CD4-positive, alpha-beta T cell treated with Interleukin-17A for 1 hour (primary cell): Measurements from ENCODE around the gene TRERF1.

Experiments
- DNase-seq: peaks from one replicate; pipeline ENCODE4 v3.0.0-alpha.2; 2020

The TRERF1 gene

GRCh38 chr6:42419490-42420280 lies 32.0 kb downstream of the TRERF1 start:
- no peak for DNase-seq

GRCh38 chr6:42418724-42419123 lies 33.0 kb downstream of the TRERF1 start:
- DNase-seq, result no peak

- DNase-seq, result peak; percentile 67
Observed at GRCh38 chr6:42417641-42418112, 34.0 kb downstream of the TRERF1 start.

DNA sequence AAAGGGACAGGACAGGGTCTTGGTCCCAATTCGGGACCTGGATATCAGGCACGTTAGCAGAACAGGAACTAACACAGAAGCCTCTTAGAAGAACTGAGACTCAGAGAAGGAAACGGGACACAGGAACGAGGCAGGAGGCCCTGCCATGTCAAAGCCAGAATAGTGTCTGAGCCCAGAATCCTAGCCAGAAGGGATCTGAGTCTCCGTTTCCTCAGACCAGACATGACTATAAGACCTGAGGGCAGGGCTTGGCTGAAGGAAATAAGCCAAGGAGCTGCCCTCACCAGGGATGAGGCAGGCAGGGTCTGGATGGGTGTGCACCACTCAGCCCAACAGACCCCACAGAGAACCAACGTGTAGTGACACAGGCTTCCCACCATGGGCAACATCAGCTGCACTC lies 40.3 kb downstream of the TRERF1 start:
- DNase-seq, result no peak

DNA sequence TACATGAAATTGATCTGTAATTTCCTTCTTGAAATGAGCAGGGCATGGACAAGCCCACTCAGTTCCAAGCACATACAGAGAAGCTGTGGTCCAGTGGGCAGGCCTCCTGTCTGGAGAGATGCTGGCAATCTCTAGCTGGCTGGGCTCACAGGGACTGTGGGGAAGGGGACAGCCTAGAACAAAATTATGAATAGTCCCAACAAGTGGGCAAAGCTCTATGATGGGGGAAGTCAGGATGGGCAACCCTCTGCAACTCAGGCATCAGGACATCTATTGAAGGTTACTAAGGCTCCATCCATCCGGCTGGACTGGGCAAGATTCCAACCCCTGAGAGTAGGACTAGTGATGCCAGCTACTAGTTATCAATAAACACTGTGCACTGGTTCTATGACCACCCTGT lies 40.9 kb downstream of the TRERF1 start:
- DNase-seq, result no peak

DNA sequence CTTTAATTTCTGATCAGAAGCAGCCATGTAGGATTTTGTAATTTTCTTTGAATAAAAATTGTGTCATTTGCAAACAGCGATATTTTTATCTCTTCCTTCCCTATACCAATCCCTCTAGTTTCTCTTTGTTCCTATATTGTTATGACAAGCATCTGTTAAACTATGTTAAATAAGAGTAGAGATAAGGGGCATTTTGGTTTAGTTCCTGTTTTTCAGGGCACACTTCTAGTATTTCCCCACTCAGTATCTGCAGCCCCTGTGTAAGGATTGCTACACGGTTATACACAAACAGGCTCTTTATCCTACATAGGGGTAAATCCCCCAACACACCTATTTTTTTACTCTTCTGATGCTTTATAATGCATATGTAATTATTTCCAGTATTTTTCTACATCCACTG lies 42.1 kb downstream of the TRERF1 start:
- DNase-seq, result no peak

DNA sequence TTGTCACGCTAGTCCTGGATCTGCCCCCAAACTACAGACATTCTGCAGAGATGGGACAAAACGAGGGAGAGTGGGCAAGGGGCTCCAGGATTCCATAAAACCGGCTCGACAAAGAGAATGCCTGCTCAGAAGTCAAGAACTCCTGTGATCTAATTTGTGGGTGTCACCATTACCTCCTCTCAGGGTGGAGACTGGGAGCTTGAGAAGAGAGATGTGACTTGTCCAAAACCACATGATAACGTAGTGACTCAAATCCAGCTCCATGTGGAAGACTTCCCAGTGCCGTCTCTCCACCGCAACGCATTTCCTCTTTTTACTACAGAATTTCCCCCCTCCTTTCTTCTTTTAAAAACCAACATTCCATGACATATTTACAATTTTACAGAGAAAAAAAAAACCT lies 44.3 kb downstream of the TRERF1 start:
- no peak for DNase-seq

DNA sequence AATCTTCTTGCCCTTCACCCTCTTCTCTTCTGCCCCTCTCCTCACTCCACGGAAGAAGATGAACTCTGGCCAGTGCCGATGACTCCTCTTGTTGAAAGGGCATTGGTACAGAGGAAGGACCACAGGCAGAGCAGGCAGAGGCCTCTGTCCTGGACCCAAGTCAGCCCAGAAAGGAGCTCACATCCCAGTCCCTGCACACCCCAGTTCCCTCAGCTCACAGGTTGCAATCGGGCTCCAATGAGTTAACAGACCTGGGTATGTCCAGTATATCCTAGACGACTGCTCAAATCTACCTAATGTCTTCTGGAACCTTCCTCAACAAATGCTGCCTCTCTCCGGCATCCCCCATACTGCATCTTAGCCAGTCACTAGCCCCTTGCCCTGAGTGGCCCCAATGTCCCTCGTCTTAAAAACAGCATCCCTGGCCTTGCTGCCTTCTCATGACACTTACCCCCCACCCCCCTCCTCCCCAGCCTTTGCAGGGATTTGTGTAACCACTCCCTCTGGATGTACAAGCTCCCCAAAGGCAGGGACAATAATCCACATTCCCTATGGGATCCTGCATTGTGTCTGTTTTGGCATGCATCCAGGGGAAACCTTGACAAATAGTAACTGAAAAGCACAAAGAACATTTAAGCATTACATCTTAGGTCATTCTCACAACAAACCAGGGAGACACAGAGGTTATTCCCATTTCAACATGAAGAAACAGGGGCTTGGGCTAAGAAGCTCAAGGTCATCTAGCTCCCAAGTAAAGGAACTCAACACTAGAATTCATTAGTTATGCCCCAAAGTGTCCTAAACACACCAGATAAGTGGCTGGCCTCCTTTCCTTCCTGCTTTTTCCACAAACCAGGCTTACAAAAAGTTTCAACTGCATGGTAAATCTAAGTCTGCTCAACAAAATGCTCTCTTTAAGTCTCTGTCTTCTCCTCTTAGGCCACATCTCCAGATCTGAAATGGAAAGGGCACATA lies 45.1 kb downstream of the TRERF1 start:
- no peak for DNase-seq

GRCh38 chr6:42405021-42405420 lies 46.7 kb downstream of the TRERF1 start:
- no peak for DNase-seq

DNA sequence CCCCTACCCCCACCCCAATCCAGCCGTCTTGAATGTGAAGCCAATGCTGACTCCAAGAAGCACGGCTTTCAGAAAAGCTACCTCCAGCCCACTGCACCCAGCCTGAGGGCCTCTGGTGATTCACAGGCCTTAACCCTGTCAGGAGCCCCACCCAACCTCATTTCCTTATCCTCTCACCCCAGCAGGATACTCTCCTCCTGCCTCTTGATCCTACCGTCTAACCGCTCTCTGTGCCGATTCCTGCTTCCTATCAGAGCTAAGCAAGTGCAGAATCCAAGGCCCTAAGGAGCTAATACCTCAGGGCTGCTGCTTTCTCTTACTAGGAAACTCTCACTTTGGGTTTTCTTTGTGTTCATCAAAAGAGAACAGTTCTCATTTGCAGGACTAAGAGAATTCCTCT lies 47.2 kb downstream of the TRERF1 start:
- DNase-seq, result peak; percentile 30

GRCh38 chr6:42403831-42404230 lies 47.9 kb downstream of the TRERF1 start:
- no peak for DNase-seq

DNA sequence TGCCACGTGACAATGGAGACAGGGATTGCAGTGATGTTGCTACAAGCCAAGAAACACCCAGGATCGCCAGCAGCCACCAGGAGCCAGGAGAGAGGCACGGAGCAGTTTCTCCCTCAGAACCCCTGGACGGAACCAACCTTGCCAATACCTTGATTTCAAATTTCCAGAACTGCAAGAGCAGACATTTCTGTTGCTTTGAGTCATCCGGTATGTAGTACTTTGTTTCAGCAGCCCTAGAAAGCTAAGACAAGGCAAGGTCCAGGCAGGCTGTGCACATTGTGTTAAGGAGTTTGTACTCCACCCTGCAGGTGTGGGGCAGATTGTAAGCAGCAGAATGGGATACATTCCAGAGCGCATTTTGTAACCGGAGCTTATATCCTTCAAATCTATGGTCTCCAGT lies 48.3 kb downstream of the TRERF1 start:
- DNase-seq, result no peak

GRCh38 chr6:42402184-42402583 lies 49.5 kb downstream of the TRERF1 start:
- DNase-seq, result peak; percentile 51

DNA sequence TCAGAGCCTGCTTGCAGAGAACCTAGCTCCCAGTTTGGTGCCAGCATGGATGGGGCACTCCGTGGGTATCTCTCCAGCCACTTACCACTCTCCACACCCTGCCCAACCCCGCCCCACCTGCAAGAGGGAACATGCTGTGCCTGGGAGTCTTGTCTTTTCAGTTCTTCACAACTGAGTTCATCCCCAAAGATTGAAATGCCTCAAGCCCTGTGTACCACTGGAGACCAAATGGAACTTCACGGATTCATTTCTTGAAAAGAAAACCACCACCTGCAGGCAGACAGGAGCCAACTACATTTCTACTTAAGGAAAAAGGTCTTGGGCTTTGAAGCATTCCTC lies 50.1 kb downstream of the TRERF1 start:
- DNase-seq, result no peak

- no peak for DNase-seq
Observed at GRCh38 chr6:42400886-42401612, 50.7 kb downstream of the TRERF1 start.

- no peak for DNase-seq
Observed at GRCh38 chr6:42400061-42400760, 51.5 kb downstream of the TRERF1 start.

DNA sequence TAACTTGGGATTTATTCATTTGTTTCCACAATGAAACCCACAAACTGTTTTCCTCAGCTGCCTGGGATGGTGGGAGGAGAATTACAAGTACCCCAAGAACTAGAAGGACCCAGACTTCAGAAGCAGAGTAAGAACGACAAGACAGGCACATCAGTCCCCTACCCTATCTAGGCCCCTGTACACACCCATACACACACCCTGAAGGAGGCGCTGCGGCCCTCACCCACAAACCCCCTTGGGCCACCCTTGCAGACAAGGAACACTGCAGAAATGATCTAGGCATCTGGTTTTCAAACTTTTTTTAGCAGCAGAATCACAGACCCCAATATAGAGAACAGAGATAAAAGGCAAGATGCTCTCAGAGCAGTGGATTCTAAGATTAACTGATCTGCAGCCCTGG lies 55.0 kb downstream of the TRERF1 start:
- no peak for DNase-seq

DNA sequence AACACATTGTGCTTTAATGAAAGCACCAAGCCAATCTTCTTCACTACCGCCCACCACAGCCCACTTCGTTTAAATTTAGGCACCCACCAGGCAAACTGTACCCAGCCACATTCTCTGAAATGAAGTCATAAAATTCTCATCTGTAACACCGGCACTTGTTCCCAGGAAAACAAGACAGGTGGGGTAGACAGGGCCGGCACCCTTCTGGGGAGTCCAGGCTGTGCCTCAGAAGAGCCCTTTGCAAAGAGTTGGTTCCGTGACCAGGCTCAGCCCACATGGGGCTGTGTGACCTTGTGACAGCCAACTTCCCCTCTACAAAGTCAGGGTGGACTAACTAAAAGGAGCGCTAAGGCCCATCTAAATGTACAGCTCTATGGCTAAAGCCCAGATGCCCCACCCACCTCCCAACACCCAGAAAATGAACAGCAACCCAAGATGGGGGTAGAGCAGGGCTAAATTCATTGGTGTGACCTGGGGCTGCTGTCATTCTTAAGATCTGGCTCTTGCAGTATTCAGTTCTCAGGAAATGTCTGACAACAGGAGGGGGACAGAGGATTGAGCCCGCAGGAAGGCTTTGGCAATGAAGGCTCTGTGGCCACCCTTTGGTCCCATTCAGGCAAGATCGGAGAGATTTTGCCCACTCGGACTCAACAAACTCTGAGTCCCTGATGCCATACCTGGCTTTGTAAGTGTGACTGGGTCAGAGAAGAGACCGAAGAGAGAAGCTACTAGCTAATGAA lies 56.7 kb downstream of the TRERF1 start:
- no peak for DNase-seq

- DNase-seq, result no peak
Observed at GRCh38 chr6:42394151-42394550, 57.6 kb downstream of the TRERF1 start.

GRCh38 chr6:42393339-42393738 lies 58.4 kb downstream of the TRERF1 start:
- DNase-seq, result no peak

- no peak for DNase-seq
Observed at GRCh38 chr6:42392833-42393232, 58.9 kb downstream of the TRERF1 start.

DNA sequence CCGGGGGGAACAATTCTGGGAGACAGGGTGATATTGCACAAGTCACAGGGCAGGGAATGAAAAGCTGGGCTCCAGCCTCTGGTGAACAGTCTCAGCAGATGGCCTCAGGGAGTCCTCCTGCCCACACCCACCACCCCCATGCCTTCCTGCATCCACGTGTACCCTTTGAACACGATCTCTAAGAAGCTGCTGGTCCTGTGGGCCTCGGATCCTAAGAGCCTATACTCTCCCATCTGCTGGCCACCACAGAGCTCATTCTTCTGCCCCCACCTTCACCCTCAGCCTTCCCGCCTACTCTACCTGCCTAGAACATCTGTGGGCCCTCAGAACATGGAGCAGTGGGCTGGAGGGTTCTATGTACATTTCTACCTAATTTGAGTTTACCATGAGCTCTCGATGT lies 60.3 kb downstream of the TRERF1 start:
- no peak for DNase-seq
